ENCODE measurements around the gene SLC22A2.
"Not testable (repeated sequence)": the region's sequence is repeated elsewhere in the genome, so short reads cannot be mapped to it uniquely, and the experiment has no call there.

The SLC22A2 gene

DNA sequence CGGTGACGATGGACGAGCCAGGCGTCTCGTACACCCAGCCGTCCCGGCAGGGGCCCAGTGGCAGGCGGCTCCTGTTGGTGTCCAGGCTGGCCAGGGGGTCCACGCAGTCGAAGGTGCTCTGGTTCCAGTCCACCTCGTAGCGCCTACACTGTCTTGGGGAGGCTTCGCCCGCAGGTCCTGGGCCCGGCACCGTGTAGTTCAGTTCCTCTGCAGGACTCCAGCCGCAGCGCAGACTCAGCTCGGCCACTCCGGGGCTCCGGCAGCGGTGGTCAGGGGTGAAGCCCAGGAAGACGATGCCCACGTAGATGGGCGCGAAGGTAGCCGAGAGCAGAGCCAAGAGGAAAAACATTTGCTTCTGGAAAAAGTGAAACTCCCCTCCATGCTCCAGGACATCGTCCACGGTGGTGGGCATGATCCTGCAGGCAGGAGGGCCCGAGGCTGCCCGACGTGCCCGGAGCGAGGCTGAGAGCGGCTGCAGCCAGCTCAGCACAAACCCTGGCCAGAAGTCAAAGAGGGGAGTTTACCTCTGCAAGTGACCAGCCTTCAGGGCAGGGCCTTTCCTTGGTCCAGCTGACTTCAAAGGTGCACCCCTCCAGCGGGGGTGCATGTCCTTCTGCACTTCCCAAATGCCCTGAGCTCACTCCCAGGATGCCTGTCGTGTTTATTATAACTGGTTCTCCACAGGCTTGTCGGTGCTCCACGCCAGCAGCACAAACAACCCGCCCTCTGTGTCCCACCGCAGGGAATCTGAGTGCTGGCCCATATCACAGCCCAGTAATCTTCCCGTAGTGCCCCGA, at the start of gene SLC22A2:
SLC22A2 (minus strand) TSS at position 476 of the 797 bp plus-strand sequence; CDS start at position 412, 64 bp downstream.
- DNase-seq = no peak

DNA sequence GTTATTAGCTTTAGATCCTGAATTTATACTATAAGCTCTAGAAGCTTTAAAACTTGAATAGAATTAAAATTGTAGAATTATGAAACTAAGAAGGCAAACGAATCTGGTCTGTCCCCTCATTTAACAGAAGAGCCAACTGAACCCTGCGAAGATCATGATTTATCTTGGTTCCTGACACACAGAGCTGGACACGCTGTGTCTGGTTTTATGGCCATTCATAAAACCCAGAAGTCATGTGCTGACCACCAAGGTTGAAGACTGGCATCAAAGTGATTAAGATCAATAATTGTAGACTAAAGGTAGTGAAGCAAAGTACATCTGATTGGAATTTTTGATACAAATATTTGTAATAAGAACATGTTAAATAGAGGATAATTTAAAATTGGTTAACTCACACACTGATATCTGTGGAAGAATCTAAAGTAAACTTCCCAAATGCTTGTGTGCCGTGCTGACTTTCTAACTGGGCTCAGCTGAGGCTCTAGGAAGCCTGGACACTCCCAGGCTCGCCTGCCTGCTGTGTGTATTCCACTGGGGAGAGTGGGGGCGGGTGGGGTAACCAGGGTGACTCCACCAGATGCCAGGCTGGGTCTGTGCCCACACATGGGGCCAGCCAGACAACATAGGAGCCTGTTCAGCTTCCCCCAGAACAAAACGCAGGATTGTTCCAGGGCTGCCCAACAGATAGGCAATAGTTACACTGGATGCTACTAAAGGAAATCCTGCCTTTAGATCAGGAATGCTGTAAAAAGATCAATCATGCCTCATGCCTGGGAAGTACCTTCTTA, 47.5 kb upstream of the SLC22A2 start:
- DNase-seq = no peak

GRCh38 chr6:160303806-160304205, 45.2 kb upstream of the SLC22A2 start:
- DNase-seq = no peak

DNA sequence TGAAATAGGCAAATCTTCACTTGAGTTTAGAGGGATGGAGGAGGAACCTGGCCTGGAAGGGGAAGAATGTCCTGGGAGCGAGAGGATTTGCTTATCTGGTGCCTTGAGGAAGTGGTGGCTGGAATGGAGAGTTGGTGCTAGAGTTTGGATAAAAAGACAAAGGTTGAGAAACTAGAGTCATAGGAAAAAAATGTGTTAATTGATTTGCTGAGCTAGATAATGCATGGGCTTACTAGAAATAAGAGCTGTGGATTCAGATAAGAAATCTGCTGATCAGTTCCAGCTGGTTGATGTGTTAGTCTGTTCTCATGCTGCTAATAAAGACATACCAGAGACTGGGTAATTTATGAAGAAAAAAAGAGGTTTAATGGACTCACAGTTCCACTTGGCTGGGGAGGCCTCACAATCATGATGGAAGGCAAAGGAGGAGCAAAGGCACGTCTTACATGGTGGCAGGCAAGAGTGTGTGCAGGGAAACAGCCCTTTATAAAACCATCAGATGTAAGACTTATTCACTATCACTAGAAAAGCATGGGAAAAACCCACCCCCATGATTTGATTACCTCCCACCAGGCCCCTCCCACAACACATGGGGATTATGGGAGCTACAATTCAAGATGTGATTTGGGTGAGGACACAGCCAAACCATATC, 43.9 kb upstream of the SLC22A2 start:
- not testable (repeated sequence) for DNase-seq

GRCh38 chr6:160301339-160301738, 42.7 kb upstream of the SLC22A2 start:
- DNase-seq = no peak

- DNase-seq = no peak
Measured at GRCh38 chr6:160300076-160300695, 41.6 kb upstream of the SLC22A2 start.

- DNase-seq = no peak
Measured at GRCh38 chr6:160299559-160299958, 40.9 kb upstream of the SLC22A2 start.

GRCh38 chr6:160298121-160298520, 39.5 kb upstream of the SLC22A2 start:
- no peak for DNase-seq

GRCh38 chr6:160297310-160297709, 38.7 kb upstream of the SLC22A2 start:
- DNase-seq = no peak

GRCh38 chr6:160293844-160294243, 35.2 kb upstream of the SLC22A2 start:
- DNase-seq = no peak

DNA sequence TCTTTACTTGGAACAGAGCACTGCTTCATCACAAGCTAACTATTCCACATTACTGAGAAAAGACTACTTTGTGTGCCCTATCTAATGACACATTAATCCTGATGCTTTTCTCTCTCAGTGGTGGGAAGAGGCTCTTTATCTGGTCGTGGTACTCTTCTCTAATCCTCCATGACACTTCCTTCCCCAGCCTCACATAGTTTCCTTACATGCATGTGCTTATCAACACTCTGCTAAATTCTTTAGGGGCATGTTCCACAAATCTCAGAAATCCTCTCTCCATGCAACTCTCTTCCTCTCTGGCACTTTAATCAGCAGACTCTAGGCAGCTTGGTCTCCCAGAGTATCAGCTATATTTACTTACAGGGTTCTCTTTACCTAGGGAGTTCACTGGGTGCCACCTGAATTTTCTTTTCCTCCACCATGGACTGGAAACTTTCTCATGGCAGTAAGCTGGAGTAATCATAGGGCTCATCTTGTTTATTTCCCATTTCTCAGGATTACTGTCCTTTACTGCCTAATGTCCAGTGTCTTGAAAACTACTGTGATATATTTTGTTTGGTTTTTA, 27.0 kb upstream of the SLC22A2 start:
- no peak for DNase-seq

DNA sequence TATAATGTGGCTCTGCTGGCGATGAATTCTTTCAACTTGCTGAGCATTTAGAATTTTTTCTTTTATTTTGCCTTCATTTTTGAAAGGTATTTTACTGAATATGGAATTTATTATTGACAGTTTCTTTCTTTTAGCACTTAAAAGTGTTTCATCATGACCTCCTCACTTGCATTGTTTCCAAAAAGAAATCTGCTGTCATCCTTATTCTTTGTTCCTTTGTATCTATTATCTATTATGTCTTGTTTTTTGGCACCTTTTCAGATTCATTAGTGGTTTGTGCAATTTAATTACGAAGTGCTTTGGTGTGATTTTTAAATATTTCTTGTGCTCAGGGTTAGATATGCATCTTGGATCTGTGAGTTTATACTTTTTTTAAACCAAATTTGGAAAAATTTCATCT, 26.0 kb upstream of the SLC22A2 start:
- no peak for DNase-seq

DNA sequence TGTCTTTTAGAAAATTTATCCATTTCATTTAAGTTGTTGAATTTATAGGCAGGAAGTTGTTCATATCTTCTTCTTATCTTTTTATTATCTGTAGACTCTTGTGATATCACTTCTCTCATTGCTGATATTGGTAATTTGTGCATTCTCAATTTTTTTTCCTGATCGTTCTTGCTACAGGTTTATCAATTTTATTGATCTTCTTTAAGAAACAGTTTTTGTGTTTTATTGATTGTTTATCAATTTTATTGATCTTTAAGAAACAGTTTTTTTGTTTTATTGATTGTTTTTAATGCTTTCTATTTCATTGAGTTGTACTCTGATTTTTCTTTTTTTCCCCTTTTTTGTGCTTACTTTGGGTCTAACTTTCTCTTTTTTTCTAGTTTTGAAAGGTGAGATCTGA, 23.8 kb upstream of the SLC22A2 start:
- no peak for DNase-seq

- no peak for DNase-seq
Measured at GRCh38 chr6:160279850-160280249, 21.2 kb upstream of the SLC22A2 start.

GRCh38 chr6:160278786-160279310, 20.2 kb upstream of the SLC22A2 start:
- DNase-seq = no peak

- no peak for DNase-seq
Measured at GRCh38 chr6:160278311-160278710, 19.7 kb upstream of the SLC22A2 start.

DNA sequence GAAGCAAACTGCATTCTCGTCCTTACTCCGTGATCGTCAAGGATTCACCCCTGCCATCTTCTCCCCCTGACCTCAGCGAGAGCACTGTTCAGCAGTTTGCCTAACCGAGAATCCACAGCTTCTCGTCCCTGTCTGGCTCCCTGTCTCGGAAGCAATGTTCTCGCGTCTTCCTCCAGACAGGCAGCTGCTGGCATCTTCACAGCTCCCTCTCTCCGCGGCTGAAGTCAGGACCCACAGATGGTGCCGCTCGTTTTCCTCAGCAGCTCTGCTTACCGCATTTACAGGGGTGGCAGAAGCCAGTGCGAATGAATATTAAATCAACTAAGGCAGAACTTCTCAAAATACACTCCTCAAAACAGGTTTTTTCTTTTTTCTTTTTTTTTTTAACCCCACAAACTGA, 18.9 kb upstream of the SLC22A2 start:
- no peak for DNase-seq

- no peak for DNase-seq
Measured at GRCh38 chr6:160277144-160277543, 18.5 kb upstream of the SLC22A2 start.

GRCh38 chr6:160276126-160276525, 17.5 kb upstream of the SLC22A2 start:
- DNase-seq = no peak

GRCh38 chr6:160275511-160276003, 16.9 kb upstream of the SLC22A2 start:
- no peak for DNase-seq

DNA sequence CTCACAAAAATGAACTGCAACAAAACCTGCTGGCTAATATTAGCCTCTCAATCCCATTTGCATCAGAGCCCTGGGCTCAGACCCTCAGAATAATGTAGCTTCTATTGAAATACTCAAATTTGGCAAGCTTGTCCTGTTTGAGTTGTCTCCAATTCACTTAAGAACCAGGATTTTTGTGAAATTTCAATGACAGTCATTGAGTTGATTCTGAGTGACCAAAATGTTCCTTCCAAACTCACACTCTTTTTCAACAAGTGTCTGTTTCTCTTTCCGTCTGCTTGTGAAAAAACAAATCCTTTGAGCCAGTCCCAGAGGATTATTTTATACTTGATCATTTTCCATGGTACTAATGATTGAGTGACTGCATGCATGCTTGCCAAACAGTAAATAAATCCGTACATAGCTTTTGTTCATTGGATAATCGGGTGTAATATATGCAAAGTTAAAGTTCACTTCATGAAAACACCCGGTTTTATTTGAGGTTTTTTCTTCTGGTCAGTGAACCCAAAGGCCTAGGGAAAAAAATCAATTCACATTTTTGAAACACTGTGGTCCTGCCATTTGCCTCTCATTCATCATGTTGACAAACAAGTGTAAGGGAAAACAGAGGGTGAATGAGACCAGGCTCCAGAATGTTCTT, 16.4 kb upstream of the SLC22A2 start:
- DNase-seq = no peak

GRCh38 chr6:160273750-160274149, 15.1 kb upstream of the SLC22A2 start:
- no peak for DNase-seq
